Calu3 (cell line): ENCODE measurements around the gene DYSF. TPM values are rescaled to one million over a fixed set of nuclear protein-coding genes. Genes with fewer than 3 reads are reported as not detected.

Experiments
- BruUV-seq: library from RNA; stranded (reverse); fragments of 400-500 nt; replicated peaks from 2 replicates; lab custom pipeline; 2021; lab: Mats Ljungman, UMichigan
- CTCF ChIA-PET: fragments of 300-600 bp; sonication (Branson Sonifier 250); formaldehyde crosslinking; loops from one replicate; lab custom pipeline; 2022; ENCODE audit warnings: antibody characterized with exemption; lab: Charles Lee
- DNase-seq: peaks from one replicate; pipeline ENCODE4 v3.0.0; 2022
- H3K27ac Mint-ChIP-seq: one replicate; pipeline ENCODE4 v1.8.0; 2022; ENCODE audit warnings: mixed read lengths; ENCODE audit not compliant: unreplicated experiment
- H3K27me3 Mint-ChIP-seq: one replicate; pipeline ENCODE4 v1.8.0; 2022; ENCODE audit warnings: mixed read lengths; ENCODE audit not compliant: unreplicated experiment
- H3K36me3 Mint-ChIP-seq: one replicate; pipeline ENCODE4 v1.8.0; 2022; ENCODE audit warnings: mild to moderate bottlenecking, moderate library complexity, mixed read lengths; ENCODE audit not compliant: insufficient read depth, unreplicated experiment
- H3K4me1 Mint-ChIP-seq: one replicate; pipeline ENCODE4 v1.8.0; 2022; ENCODE audit warnings: mild to moderate bottlenecking, low read depth, mixed read lengths; ENCODE audit not compliant: unreplicated experiment
- H3K4me3 Mint-ChIP-seq: one replicate; pipeline ENCODE4 v1.8.0; 2022; ENCODE audit warnings: mild to moderate bottlenecking, low read depth, moderate library complexity, mixed read lengths; ENCODE audit not compliant: unreplicated experiment
- H3K9me3 Mint-ChIP-seq: one replicate; pipeline ENCODE4 v1.8.0; 2022; ENCODE audit warnings: low read depth, mixed read lengths; ENCODE audit not compliant: unreplicated experiment
- intact Hi-C: fragments of 100-400 bp; cut with micrococcal nuclease; formaldehyde crosslinking; loops from one replicate; pipeline ENCODE4 v1.10.0; 2022; ENCODE audit not compliant: unreplicated experiment
- total RNA-seq: library from RNA; stranded (reverse); gene quantifications from 2 replicates; pipeline ENCODE4 v1.2.3, GENCODE V29; 2022
- TF ChIP-seq, protein P1 (sequence below): fragments of 200-600 bp; IDR thresholded peaks from one replicate; pipeline ENCODE4 v1.8.0; 2022; ENCODE audit warnings: antibody characterized with exemption; ENCODE audit not compliant: unreplicated experiment

The DYSF gene
- total RNA-seq, 1 experiment from 2014 or later, result 3.2 TPM

DNA sequence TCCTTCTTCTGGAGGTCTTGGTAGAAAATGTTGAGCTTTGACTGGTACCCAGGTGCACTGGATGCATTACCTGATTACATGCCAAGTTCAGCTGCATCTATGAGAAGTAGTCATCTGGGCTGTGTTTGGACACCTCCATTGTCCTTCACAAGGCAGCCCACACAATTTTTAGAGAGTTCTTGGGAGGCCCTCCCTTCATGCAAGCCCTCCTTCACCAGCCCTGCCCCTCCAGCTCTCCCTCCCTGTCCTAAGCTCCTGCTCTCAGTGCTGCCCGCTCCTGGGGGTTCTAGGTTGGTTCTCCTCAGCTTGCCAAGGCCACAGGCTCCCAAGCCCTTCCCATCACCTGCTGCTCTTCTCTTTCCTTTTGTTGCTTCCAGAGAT, 148.7 kb downstream of the DYSF start:
- no TSS peak for BruUV-seq
- intact Hi-C loops, result no loop called here
- no peak overlapping the region for H3K4me3 Mint-ChIP-seq
- H3K27ac Mint-ChIP-seq, result no peak overlapping the region
- DNase-seq, result no peak
- TF ChIP-seq, protein P1, sequence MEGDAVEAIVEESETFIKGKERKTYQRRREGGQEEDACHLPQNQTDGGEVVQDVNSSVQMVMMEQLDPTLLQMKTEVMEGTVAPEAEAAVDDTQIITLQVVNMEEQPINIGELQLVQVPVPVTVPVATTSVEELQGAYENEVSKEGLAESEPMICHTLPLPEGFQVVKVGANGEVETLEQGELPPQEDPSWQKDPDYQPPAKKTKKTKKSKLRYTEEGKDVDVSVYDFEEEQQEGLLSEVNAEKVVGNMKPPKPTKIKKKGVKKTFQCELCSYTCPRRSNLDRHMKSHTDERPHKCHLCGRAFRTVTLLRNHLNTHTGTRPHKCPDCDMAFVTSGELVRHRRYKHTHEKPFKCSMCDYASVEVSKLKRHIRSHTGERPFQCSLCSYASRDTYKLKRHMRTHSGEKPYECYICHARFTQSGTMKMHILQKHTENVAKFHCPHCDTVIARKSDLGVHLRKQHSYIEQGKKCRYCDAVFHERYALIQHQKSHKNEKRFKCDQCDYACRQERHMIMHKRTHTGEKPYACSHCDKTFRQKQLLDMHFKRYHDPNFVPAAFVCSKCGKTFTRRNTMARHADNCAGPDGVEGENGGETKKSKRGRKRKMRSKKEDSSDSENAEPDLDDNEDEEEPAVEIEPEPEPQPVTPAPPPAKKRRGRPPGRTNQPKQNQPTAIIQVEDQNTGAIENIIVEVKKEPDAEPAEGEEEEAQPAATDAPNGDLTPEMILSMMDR, result no peak
- H3K27me3 Mint-ChIP-seq, result peaks cover 98% of the 10 kb centered on the region
- H3K4me1 Mint-ChIP-seq, result no peaks in the 10 kb centered on the region
- CTCF ChIA-PET, result interaction anchor here (0.6 kb wide), 1 partner anchor 18 kb away, joined by 3 read pairs; no protein-coding TSS in a partner anchor
- H3K9me3 Mint-ChIP-seq, result no peaks in the 10 kb centered on the region
- no peaks in the 10 kb centered on the region for H3K36me3 Mint-ChIP-seq

GRCh38 chr2:71602581-71602980, 149.2 kb downstream of the DYSF start:
- no TSS peak for BruUV-seq
- Mint-ChIP-seq H3K4me1 (no peaks in the 10 kb centered on the region), H3K4me3 (no peak overlapping the region), H3K27ac (no peak overlapping the region), H3K36me3 (no peaks in the 10 kb centered on the region), H3K9me3 (no peaks in the 10 kb centered on the region), H3K27me3 (peaks cover 98% of the 10 kb centered on the region)
- DNase-seq, result no peak
- TF ChIP-seq, protein P1, result no peak
- CTCF ChIA-PET, result interaction anchor here (0.6 kb wide), 1 partner anchor 18 kb away, joined by 3 read pairs; no protein-coding TSS in a partner anchor
- intact Hi-C loops, result no loop called here

DNA sequence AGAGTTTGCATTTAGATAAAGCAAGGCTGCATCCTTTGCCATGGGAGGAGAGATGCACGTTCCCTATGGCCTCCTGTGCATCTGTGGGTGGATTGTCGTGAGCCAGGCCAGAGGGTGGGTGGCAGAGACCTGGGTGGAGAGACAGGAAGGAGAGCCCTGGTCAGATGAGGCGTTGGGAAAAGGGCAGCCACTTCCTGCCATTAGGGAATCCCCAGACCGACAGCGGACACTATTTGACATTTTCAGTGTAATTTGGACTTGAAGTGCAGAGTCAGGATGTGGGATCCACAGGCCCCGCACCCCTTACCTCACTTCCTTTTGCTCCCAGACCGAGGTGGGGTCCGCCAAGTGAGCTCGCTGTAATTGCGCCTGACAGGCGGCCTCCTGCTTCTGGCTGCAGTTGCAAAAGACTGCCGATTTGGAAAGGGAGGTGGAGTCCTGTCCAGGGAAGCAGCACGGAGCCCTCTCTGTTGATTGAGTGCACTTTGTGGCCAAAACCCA, 150.0 kb downstream of the DYSF start:
- intact Hi-C loops, result no loop called here
- no TSS peak for BruUV-seq
- Mint-ChIP-seq H3K4me3 (no peak overlapping the region), H3K27me3 (peaks cover 98% of the 10 kb centered on the region), H3K27ac (no peak overlapping the region), H3K4me1 (no peaks in the 10 kb centered on the region), H3K36me3 (no peaks in the 10 kb centered on the region), H3K9me3 (no peaks in the 10 kb centered on the region)
- TF ChIP-seq, protein P1, result no peak
- no peak for DNase-seq
- CTCF ChIA-PET, result no interaction called here

DNA sequence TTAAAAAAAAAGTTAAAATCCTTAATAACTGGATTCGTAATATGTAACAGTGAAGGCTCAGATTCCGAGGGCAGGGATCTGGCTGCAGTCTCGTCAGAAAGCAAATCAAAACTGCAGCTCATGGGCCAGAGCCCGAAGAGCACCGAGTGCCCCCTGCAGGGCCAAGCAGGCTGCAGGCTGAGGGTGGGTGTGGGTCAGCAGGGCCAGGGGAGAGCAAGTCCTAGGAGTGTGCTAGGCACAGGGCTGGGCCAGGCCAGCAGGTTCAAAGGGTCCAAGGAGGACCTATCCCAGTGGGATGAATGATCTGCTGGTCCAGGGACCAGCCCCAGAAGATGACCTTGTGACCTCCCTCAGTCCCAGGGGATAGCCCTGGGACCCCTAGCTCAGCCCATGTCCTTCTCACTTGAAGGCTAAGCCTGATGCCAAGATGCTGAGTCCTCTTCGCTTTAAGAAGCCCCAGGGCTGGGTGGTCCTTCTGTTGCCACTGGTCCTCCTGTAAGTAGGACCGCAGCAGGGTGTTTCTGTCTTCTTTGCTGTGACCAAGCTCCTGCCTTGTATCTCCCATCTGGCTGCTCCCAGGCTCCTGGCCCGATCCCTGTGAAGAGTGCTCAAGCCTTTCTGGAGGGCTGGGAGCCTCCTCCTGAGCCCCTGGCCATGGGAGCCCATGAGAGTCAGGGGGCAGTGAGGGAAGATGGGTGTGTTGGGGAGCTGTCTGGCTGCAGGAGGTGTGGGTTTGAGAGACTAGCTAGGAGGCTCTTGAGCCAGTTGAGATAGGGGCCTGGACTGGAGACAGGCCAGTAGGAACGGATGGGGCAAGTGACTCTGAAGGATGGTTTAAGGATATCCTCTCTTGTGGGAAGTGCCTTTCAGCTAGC, 150.7 kb downstream of the DYSF start:
- no TSS peak for BruUV-seq
- TF ChIP-seq, protein P1, result no peak
- no peak for DNase-seq
- CTCF ChIA-PET, result interaction anchor here (0.8 kb wide), 1 partner anchor 28 kb away, joined by 3 read pairs; no protein-coding TSS in a partner anchor
- no peaks in the 10 kb centered on the region for H3K36me3 Mint-ChIP-seq
- no peaks in the 10 kb centered on the region for H3K9me3 Mint-ChIP-seq
- H3K4me1 Mint-ChIP-seq, result no peaks in the 10 kb centered on the region
- H3K27me3 Mint-ChIP-seq, result peaks cover 97% of the 10 kb centered on the region
- H3K27ac Mint-ChIP-seq, result no peak overlapping the region
- no peak overlapping the region for H3K4me3 Mint-ChIP-seq
- intact Hi-C loops, result no loop called here
